Measurements from ENCODE around the gene ADORA1. TPM values are rescaled to one million over a fixed set of nuclear protein-coding genes. Genes with fewer than 3 reads are reported as not detected.

The ADORA1 gene
- total and polyA plus RNA-seq, 11 donors: 0.81 to 17.8 (median 9.5) TPM

- Histone ChIP-seq H3K36me3 (no peaks in the 10 kb centered on the region), H3K4me1 (peaks cover 0 to 36% (median 5%) of the 10 kb centered on the region in 12 donors), H3K9me3 (no peaks in the 10 kb centered on the region), H3K27me3 (no peaks in the 10 kb centered on the region), H3K4me3 (no peak overlapping the region), H3K27ac (peak overlapping the region in 7 of 12 donors; percentile 46 to 67 (median 52))
- no peak for DNase-seq
- intact Hi-C loops (cut with DNase I): no loop called here
- TF ChIP-seq POLR2A (IDR thresholded peaks at IDR 0.05) (no peak), CTCF (IDR thresholded peaks at IDR 0.05) (no peak)
- whole genome bisulfite sequencing, 4 donors: 67 to 81% (median 71%) methylated on average over 1 of the region's 1 CpG
- no peak for ATAC-seq
Measured at GRCh38 chr1:203200916-203201315, 73.4 kb downstream of the ADORA1 start.

DNA sequence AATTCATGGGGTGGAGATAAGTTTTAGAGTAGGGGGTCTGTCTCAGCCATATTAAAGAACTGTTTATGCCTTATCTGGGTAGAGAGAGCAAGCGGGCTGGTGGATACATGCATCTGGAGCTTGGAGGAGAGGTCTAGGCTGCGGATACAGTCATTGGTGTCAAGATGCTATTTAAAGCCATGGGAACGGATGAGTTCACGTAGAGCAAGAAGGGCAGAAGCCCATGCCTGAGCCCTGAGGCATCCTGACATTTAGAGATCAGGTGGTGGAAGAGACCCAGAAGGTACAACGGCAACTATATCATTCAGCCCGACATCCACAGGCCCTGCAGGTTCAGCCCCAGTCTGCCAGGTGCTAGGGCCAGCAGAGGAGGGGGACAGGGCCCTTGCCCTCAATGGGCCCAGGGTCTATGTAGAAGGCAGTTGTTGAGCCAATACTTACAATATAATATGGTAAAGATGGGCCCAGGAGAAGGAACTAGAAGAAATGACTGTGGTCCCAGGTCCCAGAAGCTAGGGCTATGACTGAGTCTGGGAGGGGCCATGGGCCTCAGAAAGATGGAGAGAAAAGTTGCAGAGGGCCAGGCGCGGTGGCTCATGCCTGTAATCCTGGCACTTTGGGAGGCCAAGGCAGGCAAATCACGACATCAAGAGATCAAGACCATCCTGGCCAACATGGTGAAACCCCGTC lies 74.1 kb downstream of the ADORA1 start:
- Histone ChIP-seq H3K27ac (peak overlapping the region in 10 of 12 donors; percentile 33 to 77 (median 54)), H3K9me3 (no peaks in the 10 kb centered on the region), H3K4me3 (no peak overlapping the region), H3K36me3 (no peaks in the 10 kb centered on the region), H3K27me3 (no peaks in the 10 kb centered on the region), H3K4me1 (peaks cover 0 to 36% (median 5%) of the 10 kb centered on the region in 12 donors)
- no peak for DNase-seq
- intact Hi-C loops (cut with DNase I): no loop called here
- 73 to 85% (median 77%) methylated on average over 10 of the region's 10 CpGs for WGBS, 4 donors
- no peak for ATAC-seq
- TF ChIP-seq POLR2A (IDR thresholded peaks at IDR 0.05): no peak
- no peak for TF ChIP-seq CTCF (IDR thresholded peaks at IDR 0.05)

GRCh38 chr1:203202431-203203245 lies 75.1 kb downstream of the ADORA1 start:
- TF ChIP-seq POLR2A (IDR thresholded peaks at IDR 0.05) (no peak), CTCF (IDR thresholded peaks at IDR 0.05) (no peak)
- H3K4me3 ChIP-seq: no peak overlapping the region
- H3K27ac ChIP-seq: peak overlapping the region in 10 of 12 donors; percentile 33 to 77 (median 58)
- H3K4me1 ChIP-seq: peaks cover 0 to 36% (median 5%) of the 10 kb centered on the region in 12 donors
- H3K9me3 ChIP-seq: no peaks in the 10 kb centered on the region
- ATAC-seq: peak; percentile 62 to 85 (median 80)
- intact Hi-C loops (cut with DNase I): no loop called here
- no peaks in the 10 kb centered on the region for H3K27me3 ChIP-seq
- H3K36me3 ChIP-seq: no peaks in the 10 kb centered on the region
- 74 to 82% (median 78%) methylated on average over 15 of the region's 15 CpGs for WGBS, 4 donors
- DNase-seq: peak in 4 of 5 donors; percentile 25 to 75 (median 60)

DNA sequence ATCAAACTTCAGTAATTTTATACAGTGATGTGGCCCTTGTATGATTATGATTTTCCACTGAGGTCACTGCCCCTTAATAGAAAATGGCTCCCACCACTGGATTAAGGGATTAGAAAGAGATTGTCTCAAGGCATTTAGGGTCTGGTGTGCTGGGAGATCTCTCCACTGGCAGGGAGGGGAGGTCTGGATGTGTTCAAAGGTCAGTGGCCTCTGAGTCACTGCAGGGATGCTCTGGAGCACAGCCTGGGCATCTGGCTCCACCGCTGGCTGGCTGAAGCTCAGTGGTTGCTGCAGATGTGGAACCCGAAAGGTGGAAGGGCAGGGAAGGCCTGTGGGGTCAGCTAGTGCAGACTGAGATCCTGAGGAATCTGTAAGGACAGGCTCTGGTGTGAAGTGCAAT lies 77.2 kb downstream of the ADORA1 start:
- Histone ChIP-seq H3K27me3 (no peaks in the 10 kb centered on the region), H3K4me1 (peaks cover 0 to 30% (median 3%) of the 10 kb centered on the region in 12 donors), H3K9me3 (no peaks in the 10 kb centered on the region), H3K4me3 (no peak overlapping the region), H3K36me3 (no peaks in the 10 kb centered on the region), H3K27ac (no peak overlapping the region)
- DNase-seq: peak in 1 of 5 donors; percentile 26
- WGBS, 4 donors: 86 to 92% (median 88%) methylated on average over 2 of the region's 2 CpGs
- intact Hi-C loops (cut with DNase I): no loop called here
- ATAC-seq: no peak
- TF ChIP-seq CTCF (IDR thresholded peaks at IDR 0.05) (no peak), POLR2A (IDR thresholded peaks at IDR 0.05) (no peak)

All from heart left ventricle (tissue), 16 donors.